PC-9 (cell line): ENCODE results near the gene RINT1. TPM values are rescaled to one million over a fixed set of nuclear protein-coding genes. Genes with fewer than 3 reads are reported as not detected.

ENCODE experiments used
- BruUV-seq: library from RNA; stranded (reverse); fragments of 400-500 nt; replicated peaks from 2 replicates; lab custom pipeline; 2021; lab: Mats Ljungman, UMichigan
- CTCF ChIA-PET: fragments of 300-600 bp; sonication (Branson Sonifier 250); formaldehyde crosslinking; loops from one replicate; lab custom pipeline; 2022; ENCODE audit warnings: antibody characterized with exemption; lab: Charles Lee
- POLR2A ChIA-PET: fragments of 300-600 bp; sonication (Branson Sonifier 250); formaldehyde crosslinking; loops from one replicate; lab custom pipeline; 2022; ENCODE audit warnings: antibody characterized with exemption; ENCODE audit not compliant: unreplicated experiment; lab: Charles Lee
- DNase-seq, 2 experiments: peaks; one replicate each; pipeline versions ENCODE4 v3.0.0 to v3.0.0-alpha.2; 2015 to 2022; ENCODE audit warnings: mixed read lengths in 1 of 2
- H2AFZ ChIP-seq: fragments of 200-600 bp; sonication (generic); 2 replicates; pipeline ENCODE4 v1.8.1; 2017; ENCODE audit warnings: antibody characterized with exemption
- H3F3A ChIP-seq: fragments of 200-600 bp; sonication (generic); 2 replicates; pipeline ENCODE4 v1.8.1; 2017; ENCODE audit warnings: antibody characterized with exemption, mild to moderate bottlenecking, low read depth; ENCODE audit not compliant: insufficient read depth
- H3K27ac ChIP-seq: fragments of 200-600 bp; sonication (generic); 2 replicates; pipeline ENCODE4 v1.6.1; 2016; ENCODE audit warnings: mixed run types
- H3K27me3 ChIP-seq: fragments of 200-600 bp; sonication (generic); 2 replicates; pipeline ENCODE4 v1.6.1; 2016; ENCODE audit warnings: low read depth, mixed run types; ENCODE audit not compliant: insufficient read depth
- H3K36me3 ChIP-seq: fragments of 200-600 bp; sonication (generic); 2 replicates; pipeline ENCODE4 v1.6.1; 2016; ENCODE audit warnings: low read depth, mixed run types
- H3K4me1 ChIP-seq: fragments of 200-600 bp; sonication (generic); replicated peaks from 2 replicates; pipeline ENCODE4 v1.6.1; 2016; ENCODE audit warnings: mixed run types; ENCODE audit not compliant: insufficient read depth
- H3K4me2 ChIP-seq: fragments of 200-600 bp; sonication (generic); 2 replicates; pipeline ENCODE4 v1.6.1; 2017; ENCODE audit warnings: mixed run types
- H3K4me3 ChIP-seq: fragments of 200-600 bp; sonication (generic); 2 replicates; pipeline ENCODE4 v1.6.1; 2016; ENCODE audit warnings: mixed run types
- H3K79me2 ChIP-seq: fragments of 200-600 bp; sonication (generic); 2 replicates; pipeline ENCODE4 v1.6.1; 2017; ENCODE audit warnings: low read depth, mixed run types
- H3K9me2 ChIP-seq: fragments of 200-600 bp; sonication (generic); 2 replicates; pipeline ENCODE4 v1.8.1; 2017; ENCODE audit warnings: mild to moderate bottlenecking; ENCODE audit not compliant: insufficient read depth
- H3K9me3 ChIP-seq: fragments of 200-600 bp; sonication (generic); 2 replicates; pipeline ENCODE4 v1.8.1; 2016; ENCODE audit warnings: low read depth; ENCODE audit not compliant: insufficient read depth
- H4K20me1 ChIP-seq: fragments of 200-600 bp; sonication (generic); 2 replicates; pipeline ENCODE4 v1.8.1; 2017; ENCODE audit not compliant: insufficient read depth
- CTCF ChIP-seq: fragments of 200-600 bp; sonication (generic); conservative IDR thresholded peaks from 2 replicates; pipeline ENCODE4 v1.6.1; 2017; ENCODE audit warnings: mixed run types, antibody characterized with exemption, mild to moderate bottlenecking, moderate library complexity
- EZH2 ChIP-seq: fragments of 200-600 bp; sonication (generic); IDR thresholded peaks from 2 replicates; pipeline ENCODE4 v1.8.0; 2017; ENCODE audit warnings: antibody characterized with exemption, low read depth
- intact Hi-C: fragments of 100-400 bp; cut with micrococcal nuclease; formaldehyde crosslinking; loops from one replicate; pipeline ENCODE4 v1.10.0; 2022; ENCODE audit not compliant: unreplicated experiment
- total RNA-seq: library from RNA; stranded (reverse); gene quantifications from 2 replicates; pipeline ENCODE4 v1.2.3, GENCODE V29; 2021

The RINT1 gene
- total RNA-seq, 1 experiment from 2014 or later = 25.1 TPM

- H3K9me3 ChIP-seq = no peaks in the 10 kb centered on the region
- ChIA-PET POLR2A (no interaction called here), CTCF (no interaction called here)
- no peaks in the 10 kb centered on the region for H3K4me1 ChIP-seq
- BruUV-seq = no TSS peak
- DNase-seq = no peak
- no peaks in the 10 kb centered on the region for H3K27me3 ChIP-seq
- no peak overlapping the region for H2AFZ ChIP-seq
- H3F3A ChIP-seq = peaks cover 10% of the 10 kb centered on the region; the same call in 1 of the 2 replicates
- H3K79me2 ChIP-seq = no peaks in the 10 kb centered on the region
- no peak for TF ChIP-seq EZH2
- TF ChIP-seq CTCF = no peak
- intact Hi-C loops = no loop called here
- H4K20me1 ChIP-seq = peaks cover 6% of the 10 kb centered on the region; the same call in 1 of the 2 replicates
- no peaks in the 10 kb centered on the region for H3K9me2 ChIP-seq
- H3K4me3 ChIP-seq = no peak overlapping the region
- H3K27ac ChIP-seq = no peak overlapping the region
- no peak overlapping the region for H3K4me2 ChIP-seq
- H3K36me3 ChIP-seq = 0 out of 2 replicates have a peak, but pooled peaks cover 5% of the 10 kb centered on the region
These were observed 35.5 kb upstream of the RINT1 start for GRCh38 chr7:105496521-105496920.

- H3F3A ChIP-seq = peaks cover 10% of the 10 kb centered on the region; the same call in 1 of the 2 replicates
- no peaks in the 10 kb centered on the region for H3K9me2 ChIP-seq
- TF ChIP-seq CTCF (no peak), EZH2 (no peak)
- BruUV-seq = no TSS peak
- CTCF ChIA-PET = no interaction called here
- 0 out of 2 replicates have a peak, but pooled peaks cover 5% of the 10 kb centered on the region for H3K36me3 ChIP-seq
- H3K9me3 ChIP-seq = no peaks in the 10 kb centered on the region
- peaks cover 6% of the 10 kb centered on the region; the same call in 1 of the 2 replicates for H4K20me1 ChIP-seq
- intact Hi-C loops = no loop called here
- no peak overlapping the region for H2AFZ ChIP-seq
- H3K27me3 ChIP-seq = no peaks in the 10 kb centered on the region
- no peak overlapping the region for H3K27ac ChIP-seq
- H3K4me2 ChIP-seq = no peak overlapping the region
- POLR2A ChIA-PET = no interaction called here
- no peaks in the 10 kb centered on the region for H3K4me1 ChIP-seq
- DNase-seq = no peak
- no peaks in the 10 kb centered on the region for H3K79me2 ChIP-seq
- no peak overlapping the region for H3K4me3 ChIP-seq
These were observed 35.0 kb upstream of the RINT1 start for GRCh38 chr7:105497016-105497415.

GRCh38 chr7:105502173-105502572 is 29.8 kb upstream of the RINT1 start:
- H4K20me1 ChIP-seq = peaks cover 1% of the 10 kb centered on the region
- H3F3A ChIP-seq = peaks cover 4% of the 10 kb centered on the region; the same call in 1 of the 2 replicates
- no peak overlapping the region for H2AFZ ChIP-seq
- no peak overlapping the region for H3K4me3 ChIP-seq
- no peaks in the 10 kb centered on the region for H3K4me1 ChIP-seq
- no peak for TF ChIP-seq EZH2
- TF ChIP-seq CTCF = no peak
- H3K27me3 ChIP-seq = no peaks in the 10 kb centered on the region
- ChIA-PET POLR2A (no interaction called here), CTCF (no interaction called here)
- no TSS peak for BruUV-seq
- H3K4me2 ChIP-seq = no peak overlapping the region
- H3K9me2 ChIP-seq = no peaks in the 10 kb centered on the region
- intact Hi-C loops = no loop called here
- DNase-seq = no peak
- 0 out of 2 replicates have a peak, but pooled peaks cover 4% of the 10 kb centered on the region for H3K36me3 ChIP-seq
- no peaks in the 10 kb centered on the region for H3K9me3 ChIP-seq
- H3K27ac ChIP-seq = no peak overlapping the region
- no peaks in the 10 kb centered on the region for H3K79me2 ChIP-seq
